Esophagus muscularis mucosa (tissue), 4 donors: ENCODE results near the gene SLC35F3. TPM values are rescaled to one million over a fixed set of nuclear protein-coding genes. Genes with fewer than 3 reads are reported as not detected.

ENCODE experiments used
- DNase-seq: peaks from one replicate; pipeline ENCODE4 v3.0.0-alpha.2; 2017; ENCODE audit errors: extremely low spot score
- H3K27ac ChIP-seq, 4 donors: fragments of 200-600 bp; sonication (generic); replicated peaks in 1 of 4; 1 replicate in 3 of 4; 2 replicates in 1 of 4; pipeline ENCODE4 v1.5.1; 2016 to 2019; ENCODE audit warnings: mild to moderate bottlenecking in 1 of 4
- H3K27me3 ChIP-seq, 4 donors: fragments of 200-600 bp; sonication (generic); one replicate each; pipeline versions ENCODE4 v1.5.1 to v1.6.0; 2016 to 2019
- H3K36me3 ChIP-seq, 4 donors: fragments of 200-600 bp; sonication (generic); one replicate each; pipeline ENCODE4 v1.5.1; 2016 to 2019
- H3K4me1 ChIP-seq, 4 donors: fragments of 200-600 bp; sonication (generic); one replicate each; pipeline ENCODE4 v1.5.1; 2016 to 2019
- H3K4me3 ChIP-seq, 4 donors: fragments of 200-600 bp; sonication (generic); 1 replicate in 2 of 4; 2 replicates in 2 of 4; pipeline ENCODE4 v1.5.1; 2016 to 2019; ENCODE audit warnings: mild to moderate bottlenecking in 4 of 4, moderate library complexity in 1 of 4
- H3K9me3 ChIP-seq, 4 donors: fragments of 200-600 bp; sonication (generic); 1 replicate in 3 of 4; 2 replicates in 1 of 4; pipeline ENCODE4 v1.5.1; 2016 to 2019
- CTCF ChIP-seq, 3 experiments: fragments of 200-600 bp in 2 of 3; fragments of 450-650 bp in 1 of 3; sonication (generic) in 2 of 3; IDR thresholded peaks; one replicate each; pipeline ENCODE4 v1.5.1; 2017 to 2019; ENCODE audit warnings: antibody characterized with exemption in 3 of 3, mild to moderate bottlenecking in 2 of 3, moderate library complexity in 1 of 3
- EP300 ChIP-seq: sonication (generic); formaldehyde crosslinking; IDR thresholded peaks from one replicate; pipeline ENCODE4 v1.6.1; 2017; ENCODE audit warnings: antibody characterized with exemption
- POLR2A ChIP-seq: fragments of 450-650 bp; IDR thresholded peaks from one replicate; pipeline ENCODE4 v1.6.1; 2017; ENCODE audit warnings: antibody characterized with exemption, moderate library complexity, mild to moderate bottlenecking, low read depth
- POLR2AphosphoS5 ChIP-seq, 2 donors: sonication (generic); formaldehyde crosslinking; IDR thresholded peaks; one replicate each; pipeline ENCODE4 v1.6.1; 2017; ENCODE audit warnings: antibody characterized with exemption in 2 of 2
- WGBS: methylation state at CpG from one replicate; pipeline ENCODE4 v1.1.5; 2018; 5-methylcytosine and 5-hydroxymethylcytosine counted together
- intact Hi-C: fragments of 100-400 bp; cut with DNase I; formaldehyde crosslinking; loops from one replicate; pipeline ENCODE4 v1.15.1; 2023
- total RNA-seq, 4 donors: library from RNA; depleted of rRNA; stranded (reverse); fragments of >200 nt; gene quantifications; one replicate each; pipeline versions ENCODE4 v1.1.0 to v1.2.1, GENCODE V29; 2016

SLC35F3 gene
- total RNA-seq, 4 donors from 2014 or later, result 0.34 TPM; not detected in 3

DNA sequence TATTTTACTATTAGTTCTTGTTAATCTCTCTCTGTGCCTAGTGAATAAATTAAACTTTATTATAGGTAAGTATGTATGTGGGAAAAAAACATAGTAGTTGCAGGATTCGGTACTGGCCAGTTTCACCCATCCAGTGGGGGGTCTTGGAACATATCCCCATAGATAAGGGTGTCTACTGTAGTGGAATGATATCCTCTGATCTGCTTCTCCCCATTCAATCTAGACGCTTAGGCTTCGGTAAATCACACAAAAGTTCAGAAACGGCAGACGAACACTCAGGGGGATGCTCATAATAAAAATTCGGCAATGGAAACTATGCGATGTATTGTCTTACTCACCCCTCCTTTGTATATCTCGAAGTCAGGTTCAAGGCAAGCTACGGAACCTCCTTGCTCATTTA lies 235.9 kb downstream of the SLC35F3 start:
- Histone ChIP-seq H3K4me3 (no peak overlapping the region), H3K27ac (no peak overlapping the region), H3K4me1 (no peaks in the 10 kb centered on the region), H3K9me3 (no peaks in the 10 kb centered on the region), H3K36me3 (no peaks in the 10 kb centered on the region), H3K27me3 (no peaks in the 10 kb centered on the region)
- DNase-seq, result peak; percentile 39
- intact Hi-C loops, result no loop called here
- 94% methylated on average over 9 of the region's 9 CpGs for WGBS
- TF ChIP-seq POLR2AphosphoS5 (IDR thresholded peaks at IDR 0.05) (no peak), CTCF (IDR thresholded peaks at IDR 0.05) (no peak), EP300 (no peak), POLR2A (no peak)

DNA sequence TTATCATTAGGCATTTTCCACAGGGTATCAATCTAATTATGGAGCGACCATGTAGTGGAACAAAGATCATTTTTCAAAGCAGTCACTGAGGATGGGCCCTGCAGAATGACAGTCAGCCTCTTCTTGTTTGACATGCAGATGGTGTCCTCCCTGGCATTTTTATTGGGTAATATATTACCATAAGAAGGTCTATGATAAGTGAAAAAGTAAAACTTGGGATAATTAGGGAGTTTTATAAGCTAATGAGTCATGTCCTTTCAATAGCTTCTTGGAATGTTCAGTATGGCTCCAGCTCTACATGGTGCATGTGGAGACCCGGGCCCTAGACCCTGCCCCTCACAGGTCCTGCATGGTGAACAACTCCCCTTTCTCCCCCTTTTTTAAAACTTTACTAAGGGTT lies 236.5 kb downstream of the SLC35F3 start:
- WGBS, result 83% methylated on average over 2 of the region's 2 CpGs
- Histone ChIP-seq H3K36me3 (no peaks in the 10 kb centered on the region), H3K9me3 (no peaks in the 10 kb centered on the region), H3K4me1 (no peaks in the 10 kb centered on the region), H3K27me3 (no peaks in the 10 kb centered on the region), H3K27ac (no peak overlapping the region), H3K4me3 (no peak overlapping the region)
- no peak for TF ChIP-seq POLR2AphosphoS5 (IDR thresholded peaks at IDR 0.05)
- no peak for TF ChIP-seq POLR2A
- TF ChIP-seq CTCF (IDR thresholded peaks at IDR 0.05), result no peak
- no peak for TF ChIP-seq EP300
- peak; percentile 68 for DNase-seq
- intact Hi-C loops, result no loop called here

- DNase-seq, result no peak
- Histone ChIP-seq H3K27me3 (peaks cover 0 to 15% (median 2%) of the 10 kb centered on the region in 4 donors), H3K36me3 (no peaks in the 10 kb centered on the region), H3K4me1 (no peaks in the 10 kb centered on the region), H3K27ac (no peak overlapping the region), H3K9me3 (peaks cover 0 to 7% (median 0%) of the 10 kb centered on the region in 4 donors), H3K4me3 (no peak overlapping the region)
- WGBS, result 63% methylated on average over 2 of the region's 2 CpGs
- no peak for TF ChIP-seq POLR2A
- no peak for TF ChIP-seq POLR2AphosphoS5 (IDR thresholded peaks at IDR 0.05)
- no peak for TF ChIP-seq CTCF (IDR thresholded peaks at IDR 0.05)
- no peak for TF ChIP-seq EP300
- intact Hi-C loops, result no loop called here
Measured at GRCh38 chr1:234143681-234144080, 239.2 kb downstream of the SLC35F3 start.

DNA sequence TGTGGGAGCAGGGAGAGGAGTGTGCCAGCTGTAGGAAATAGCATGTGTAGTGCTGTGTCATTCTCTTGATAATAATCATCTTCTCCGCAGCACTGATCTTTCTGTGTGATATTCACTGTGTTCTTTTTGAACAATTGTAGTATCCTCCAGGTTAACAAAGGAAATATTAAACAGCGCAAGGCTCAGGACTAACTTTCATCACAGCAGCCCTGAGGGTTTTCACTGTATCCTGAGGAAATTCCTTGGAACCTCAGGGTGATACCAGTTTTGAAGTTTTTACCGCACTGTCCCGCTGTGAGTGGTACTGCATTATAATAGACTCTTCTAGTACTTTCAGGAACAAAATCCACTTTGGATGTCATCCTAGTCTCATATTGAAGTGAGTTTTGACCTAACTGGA lies 240.4 kb downstream of the SLC35F3 start:
- Histone ChIP-seq H3K36me3 (no peaks in the 10 kb centered on the region), H3K27me3 (peaks cover 0 to 28% (median 2%) of the 10 kb centered on the region in 4 donors), H3K9me3 (peaks cover 0 to 7% (median 0%) of the 10 kb centered on the region in 4 donors), H3K27ac (no peak overlapping the region), H3K4me1 (no peaks in the 10 kb centered on the region), H3K4me3 (no peak overlapping the region)
- no peak for TF ChIP-seq CTCF (IDR thresholded peaks at IDR 0.05)
- WGBS, result 78% methylated on average over 4 of the region's 4 CpGs
- DNase-seq, result peak; percentile 39
- intact Hi-C loops, result no loop called here

DNA sequence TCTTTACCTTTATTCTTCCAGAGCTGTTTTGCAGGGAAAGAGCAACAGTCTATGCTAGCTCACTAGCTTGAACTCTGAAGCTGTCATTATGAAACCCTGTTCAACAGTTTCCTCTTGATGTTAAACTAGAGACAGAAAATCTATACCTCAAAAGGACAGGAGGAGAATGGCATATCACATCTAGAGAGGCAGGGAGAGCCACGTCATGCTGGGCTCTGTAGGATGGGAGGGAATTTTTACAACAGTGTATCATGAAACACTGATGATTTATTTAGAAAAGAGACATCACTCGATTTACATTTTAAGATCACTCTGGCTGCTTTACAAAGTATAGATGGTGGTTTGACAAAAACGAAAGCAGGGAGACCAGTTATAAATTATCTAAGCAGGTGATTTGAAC lies 243.9 kb downstream of the SLC35F3 start:
- H3K36me3 ChIP-seq, result no peaks in the 10 kb centered on the region
- no peak for TF ChIP-seq POLR2A
- TF ChIP-seq CTCF (IDR thresholded peaks at IDR 0.05), result no peak
- no peak for TF ChIP-seq EP300
- TF ChIP-seq POLR2AphosphoS5 (IDR thresholded peaks at IDR 0.05), result no peak
- peaks cover 0 to 7% (median 0%) of the 10 kb centered on the region in 4 donors for H3K9me3 ChIP-seq
- H3K27me3 ChIP-seq, result peaks cover 0 to 33% (median 2%) of the 10 kb centered on the region in 4 donors
- no peak for DNase-seq
- H3K27ac ChIP-seq, result no peak overlapping the region
- intact Hi-C loops, result no loop called here
- H3K4me1 ChIP-seq, result no peaks in the 10 kb centered on the region
- H3K4me3 ChIP-seq, result no peak overlapping the region
- 67% methylated on average over 3 of the region's 3 CpGs for WGBS
